Measurements from ENCODE around the gene CNOT6.

CNOT6 gene

GRCh38 chr5:180594311-180595045 lies 100.3 kb downstream of the CNOT6 start (continued):
- TF ChIP-seq ZNF280D (tag by site-specific recombination; IDR thresholded peaks at IDR 0.05) (no peak), ZNF830 (tag by site-specific recombination; IDR thresholded peaks at IDR 0.05; ENCODE audit: low read depth) (no peak), ZNF157 (tag by site-specific recombination; IDR thresholded peaks at IDR 0.05) (0 out of 2 replicates have a peak, but pooled peaks have one; percentile 15), ZNF202 (tag by site-specific recombination; IDR thresholded peaks at IDR 0.05; ENCODE audit: borderline replicate concordance) (0 out of 2 replicates have a peak, but pooled peaks have one; percentile 30), ZBTB49 (tag by site-specific recombination; IDR thresholded peaks at IDR 0.05; ENCODE audit: low read depth) (no peak), BCL11B (tag by site-specific recombination; IDR thresholded peaks at IDR 0.05; ENCODE audit: low read depth) (no peak), ZNF777 (tag by site-specific recombination; IDR thresholded peaks at IDR 0.05; ENCODE audit: borderline replicate concordance) (no peak), ZNF366 (tag by site-specific recombination; conservative IDR thresholded peaks at IDR 0.05) (no peak), ZNF140 (tag by site-specific recombination; IDR thresholded peaks at IDR 0.05) (no peak), WT1 (tag by site-specific recombination; IDR thresholded peaks at IDR 0.05) (no peak), ZBTB17 (tag by site-specific recombination; IDR thresholded peaks at IDR 0.05) (no peak), MYNN (tag by site-specific recombination; IDR thresholded peaks at IDR 0.05; ENCODE audit: borderline replicate concordance) (no peak), ZNF530 (tag by site-specific recombination; IDR thresholded peaks at IDR 0.05; ENCODE audit: low read depth) (no peak), REST (tag by site-specific recombination; IDR thresholded peaks at IDR 0.05) (no peak), ZNF362 (tag by site-specific recombination; IDR thresholded peaks at IDR 0.05) (no peak), ZFP41 (tag by site-specific recombination; IDR thresholded peaks at IDR 0.05; ENCODE audit: borderline replicate concordance) (no peak), ZNF239 (tag by site-specific recombination; IDR thresholded peaks at IDR 0.05) (no peak; the same call in 1 of the 2 replicates), ZNF223 (tag by site-specific recombination; IDR thresholded peaks at IDR 0.05) (no peak), ZNF488 (tag by site-specific recombination; IDR thresholded peaks at IDR 0.05) (0 out of 2 replicates have a peak, but pooled peaks have one; percentile 17), INSM2 (tag by site-specific recombination; IDR thresholded peaks at IDR 0.05) (no peak), ELK4 (IDR thresholded peaks at IDR 0.05; ENCODE audit: borderline replicate concordance, low read depth, low read length) (no peak), EGR2 (tag by site-specific recombination; IDR thresholded peaks at IDR 0.05; ENCODE audit: low read depth) (peak; percentile 100), ZNF169 (tag by site-specific recombination; IDR thresholded peaks at IDR 0.05) (no peak)
